Measurements from ENCODE around the gene ZEB2. TPM values are rescaled to one million over a fixed set of nuclear protein-coding genes. Genes with fewer than 3 reads are reported as not detected.

ZEB2 gene
- total and polyA plus RNA-seq, 5 donors from 2014 or later = 0.23 to 18.1 (median 0.41) TPM; not detected in 1

- Mint-ChIP-seq H3K9me3 (no peaks in the 10 kb centered on the region), H3K4me3 (no peak overlapping the region), H3K27me3 (peaks cover 8% of the 10 kb centered on the region), H3K4me1 (no peaks in the 10 kb centered on the region), H3K36me3 (no peaks in the 10 kb centered on the region), H3K27ac (no peak overlapping the region)
- Histone ChIP-seq H3K9me3 (ENCODE audit: control insufficient read depth in 2 of 2, low read length in 2 of 2) (no peaks in the 10 kb centered on the region), H3K4me3 (ENCODE audit: low read depth, low read length) (no peak overlapping the region), H3K27ac (ENCODE audit: insufficient read depth, low read length, poor library complexity, severe bottlenecking) (no peak overlapping the region), H3K36me3 (ENCODE audit: control insufficient read depth, insufficient read depth, low read length) (no peaks in the 10 kb centered on the region), H3K27me3 (ENCODE audit: control insufficient read depth, insufficient read depth, low read length) (peaks cover 3% of the 10 kb centered on the region), H3K4me1 (ENCODE audit: control insufficient read depth, insufficient read depth, low read length, poor library complexity, severe bottlenecking) (no peaks in the 10 kb centered on the region)
- ATAC-seq (ENCODE audit: low read depth in 2 of 2) (no peak), DNase-seq (no peak)
Measured at GRCh38 chr2:144429396-144430112, 90.4 kb downstream of the ZEB2 start.

GRCh38 chr2:144426981-144427479, 92.9 kb downstream of the ZEB2 start:
- H3K27ac ChIP-seq (ENCODE audit: insufficient read depth, low read length, poor library complexity, severe bottlenecking) = no peak overlapping the region
- H3K27ac Mint-ChIP-seq = no peak overlapping the region
- H3K36me3 Mint-ChIP-seq = no peaks in the 10 kb centered on the region
- H3K4me1 ChIP-seq (ENCODE audit: control insufficient read depth, insufficient read depth, low read length, poor library complexity, severe bottlenecking) = no peaks in the 10 kb centered on the region
- no peaks in the 10 kb centered on the region for H3K36me3 ChIP-seq (ENCODE audit: control insufficient read depth, insufficient read depth, low read length)
- DNase-seq (no peak), ATAC-seq (ENCODE audit: low read depth in 2 of 2) (no peak)
- H3K4me3 Mint-ChIP-seq = no peak overlapping the region
- H3K4me1 Mint-ChIP-seq = no peaks in the 10 kb centered on the region
- peaks cover 5% of the 10 kb centered on the region for H3K27me3 ChIP-seq (ENCODE audit: control insufficient read depth, insufficient read depth, low read length)
- H3K27me3 Mint-ChIP-seq = peaks cover 15% of the 10 kb centered on the region
- no peaks in the 10 kb centered on the region for H3K9me3 ChIP-seq (ENCODE audit: control insufficient read depth in 2 of 2, low read length in 2 of 2)
- no peak overlapping the region for H3K4me3 ChIP-seq (ENCODE audit: low read depth, low read length)
- no peaks in the 10 kb centered on the region for H3K9me3 Mint-ChIP-seq

- no peak for ATAC-seq (ENCODE audit: low read depth in 2 of 2)
- H3K27ac ChIP-seq (ENCODE audit: insufficient read depth, low read length, poor library complexity, severe bottlenecking) = no peak overlapping the region
- H3K4me1 Mint-ChIP-seq = no peaks in the 10 kb centered on the region
- peaks cover 5% of the 10 kb centered on the region for H3K27me3 ChIP-seq (ENCODE audit: control insufficient read depth, insufficient read depth, low read length)
- H3K36me3 Mint-ChIP-seq = no peaks in the 10 kb centered on the region
- no peaks in the 10 kb centered on the region for H3K36me3 ChIP-seq (ENCODE audit: control insufficient read depth, insufficient read depth, low read length)
- no peaks in the 10 kb centered on the region for H3K9me3 ChIP-seq (ENCODE audit: control insufficient read depth in 2 of 2, low read length in 2 of 2)
- no peaks in the 10 kb centered on the region for H3K4me1 ChIP-seq (ENCODE audit: control insufficient read depth, insufficient read depth, low read length, poor library complexity, severe bottlenecking)
- no peaks in the 10 kb centered on the region for H3K9me3 Mint-ChIP-seq
- DNase-seq = no peak
- peak overlapping the region in 1 of 4 donors; percentile 49 for H3K4me3 Mint-ChIP-seq
- peaks cover 15% of the 10 kb centered on the region for H3K27me3 Mint-ChIP-seq
- H3K27ac Mint-ChIP-seq = no peak overlapping the region
- no peak overlapping the region for H3K4me3 ChIP-seq (ENCODE audit: low read depth, low read length)
Measured at GRCh38 chr2:144426355-144426754, 93.6 kb downstream of the ZEB2 start.

GRCh38 chr2:144424559-144425240, 95.2 kb downstream of the ZEB2 start:
- Mint-ChIP-seq H3K4me3 (no peak overlapping the region), H3K36me3 (no peaks in the 10 kb centered on the region), H3K9me3 (no peaks in the 10 kb centered on the region), H3K4me1 (no peaks in the 10 kb centered on the region), H3K27me3 (peaks cover 19% of the 10 kb centered on the region), H3K27ac (no peak overlapping the region)
- no peak overlapping the region for H3K4me3 ChIP-seq (ENCODE audit: low read depth, low read length)
- H3K9me3 ChIP-seq (ENCODE audit: control insufficient read depth in 2 of 2, low read length in 2 of 2) = no peaks in the 10 kb centered on the region
- no peaks in the 10 kb centered on the region for H3K4me1 ChIP-seq (ENCODE audit: control insufficient read depth, insufficient read depth, low read length, poor library complexity, severe bottlenecking)
- peaks cover 9% of the 10 kb centered on the region for H3K27me3 ChIP-seq (ENCODE audit: control insufficient read depth, insufficient read depth, low read length)
- H3K27ac ChIP-seq (ENCODE audit: insufficient read depth, low read length, poor library complexity, severe bottlenecking) = no peak overlapping the region
- no peaks in the 10 kb centered on the region for H3K36me3 ChIP-seq (ENCODE audit: control insufficient read depth, insufficient read depth, low read length)
- ATAC-seq (ENCODE audit: low read depth in 2 of 2) (no peak), DNase-seq (no peak)

GRCh38 chr2:144421606-144422510, 98.1 kb downstream of the ZEB2 start:
- Mint-ChIP-seq H3K36me3 (no peaks in the 10 kb centered on the region), H3K9me3 (peaks cover 0 to 5% (median 0%) of the 10 kb centered on the region in 7 donors), H3K4me1 (no peaks in the 10 kb centered on the region), H3K27me3 (peaks cover 14% of the 10 kb centered on the region), H3K4me3 (no peak overlapping the region), H3K27ac (no peak overlapping the region)
- ATAC-seq (ENCODE audit: low read depth in 2 of 2) (no peak), DNase-seq (no peak)
- no peak overlapping the region for H3K27ac ChIP-seq (ENCODE audit: insufficient read depth, low read length, poor library complexity, severe bottlenecking)
- peaks cover 9% of the 10 kb centered on the region for H3K27me3 ChIP-seq (ENCODE audit: control insufficient read depth, insufficient read depth, low read length)
- H3K36me3 ChIP-seq (ENCODE audit: control insufficient read depth, insufficient read depth, low read length) = no peaks in the 10 kb centered on the region
- no peaks in the 10 kb centered on the region for H3K4me1 ChIP-seq (ENCODE audit: control insufficient read depth, insufficient read depth, low read length, poor library complexity, severe bottlenecking)
- no peak overlapping the region for H3K4me3 ChIP-seq (ENCODE audit: low read depth, low read length)
- no peaks in the 10 kb centered on the region for H3K9me3 ChIP-seq (ENCODE audit: control insufficient read depth in 2 of 2, low read length in 2 of 2)

- Histone ChIP-seq H3K27ac (ENCODE audit: insufficient read depth, low read length, poor library complexity, severe bottlenecking) (no peak overlapping the region), H3K4me1 (ENCODE audit: control insufficient read depth, insufficient read depth, low read length, poor library complexity, severe bottlenecking) (no peaks in the 10 kb centered on the region), H3K4me3 (ENCODE audit: low read depth, low read length) (no peak overlapping the region), H3K9me3 (ENCODE audit: control insufficient read depth in 2 of 2, low read length in 2 of 2) (no peaks in the 10 kb centered on the region), H3K27me3 (ENCODE audit: control insufficient read depth, insufficient read depth, low read length) (peaks cover 4% of the 10 kb centered on the region), H3K36me3 (ENCODE audit: control insufficient read depth, insufficient read depth, low read length) (no peaks in the 10 kb centered on the region)
- peaks cover 0 to 5% (median 0%) of the 10 kb centered on the region in 7 donors for H3K9me3 Mint-ChIP-seq
- H3K4me3 Mint-ChIP-seq = no peak overlapping the region
- ATAC-seq (ENCODE audit: low read depth in 2 of 2) (no peak), DNase-seq (no peak)
- H3K27ac Mint-ChIP-seq = no peak overlapping the region
- no peaks in the 10 kb centered on the region for H3K4me1 Mint-ChIP-seq
- peaks cover 9% of the 10 kb centered on the region for H3K27me3 Mint-ChIP-seq
- H3K36me3 Mint-ChIP-seq = no peaks in the 10 kb centered on the region
Measured at GRCh38 chr2:144419218-144419617, 100.7 kb downstream of the ZEB2 start.

- no peaks in the 10 kb centered on the region for H3K36me3 Mint-ChIP-seq
- H3K27ac ChIP-seq (ENCODE audit: insufficient read depth, low read length, poor library complexity, severe bottlenecking) = no peak overlapping the region
- H3K27me3 ChIP-seq (ENCODE audit: control insufficient read depth, insufficient read depth, low read length) = no peaks in the 10 kb centered on the region
- no peak overlapping the region for H3K4me3 ChIP-seq (ENCODE audit: low read depth, low read length)
- no peaks in the 10 kb centered on the region for H3K4me1 ChIP-seq (ENCODE audit: control insufficient read depth, insufficient read depth, low read length, poor library complexity, severe bottlenecking)
- H3K4me1 Mint-ChIP-seq = no peaks in the 10 kb centered on the region
- H3K9me3 Mint-ChIP-seq = peaks cover 0 to 5% (median 0%) of the 10 kb centered on the region in 7 donors
- no peak overlapping the region for H3K4me3 Mint-ChIP-seq
- no peaks in the 10 kb centered on the region for H3K36me3 ChIP-seq (ENCODE audit: control insufficient read depth, insufficient read depth, low read length)
- H3K27me3 Mint-ChIP-seq = no peaks in the 10 kb centered on the region
- no peaks in the 10 kb centered on the region for H3K9me3 ChIP-seq (ENCODE audit: control insufficient read depth in 2 of 2, low read length in 2 of 2)
- H3K27ac Mint-ChIP-seq = no peak overlapping the region
- DNase-seq (no peak), ATAC-seq (ENCODE audit: low read depth in 2 of 2) (no peak)
Measured at GRCh38 chr2:144415386-144415785, 104.5 kb downstream of the ZEB2 start.
